HG02852 (cell line): Measurements from ENCODE around the gene GNG10.
"Not testable (repeated sequence)": the region's sequence is repeated elsewhere in the genome, so short reads cannot be mapped to it uniquely, and the experiment has no call there.

Experiments
- ATAC-seq: cut with Tn5 transposase; IDR thresholded peaks from one replicate; pipeline ENCODE4 v1.9.1; 2021; ENCODE audit warnings: mild to moderate bottlenecking, moderate library complexity; ENCODE audit not compliant: unreplicated experiment

Gene GNG10

GRCh38 chr9:111661150-111661801 is at the start of gene GNG10:
Gene GNG10 (plus strand): TSS chr9:111661605. CDS start chr9:111661635, 30 bp downstream.
- ATAC-seq: peak; percentile 91

DNA sequence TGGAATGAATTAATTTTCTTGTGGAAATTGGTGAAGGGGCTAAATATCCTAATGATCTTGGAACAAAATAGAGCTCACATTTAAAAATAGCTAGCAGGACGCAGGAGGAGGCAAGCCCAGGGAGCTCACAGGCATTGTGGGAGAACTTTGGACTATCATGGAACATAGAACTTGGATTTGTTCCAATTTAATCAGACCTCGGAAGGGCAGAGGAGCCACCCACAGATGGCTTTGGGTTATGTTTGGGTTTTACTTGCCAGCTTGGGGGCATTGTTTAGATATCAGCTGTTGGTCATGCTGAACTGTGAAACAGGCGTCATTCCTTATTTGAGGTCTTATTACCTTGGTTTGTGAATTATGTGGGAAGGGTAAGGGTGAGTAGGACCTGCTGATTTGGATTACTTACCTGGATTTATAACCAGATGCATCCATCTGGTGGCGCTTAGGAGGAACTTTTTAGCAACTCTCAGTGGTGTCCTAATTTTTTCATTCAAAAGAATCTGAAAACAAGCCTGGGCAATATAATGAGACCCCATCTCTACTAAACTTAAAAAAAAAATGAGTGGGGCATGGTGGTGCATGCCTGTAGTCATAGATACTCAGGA is 47.9 kb upstream of the GNG10 start:
- no peak for ATAC-seq

- ATAC-seq: no peak
Observed at GRCh38 chr9:111615928-111616327, 45.5 kb upstream of the GNG10 start.

- not testable (repeated sequence) for ATAC-seq
Observed at GRCh38 chr9:111617349-111617748, 44.1 kb upstream of the GNG10 start.

DNA sequence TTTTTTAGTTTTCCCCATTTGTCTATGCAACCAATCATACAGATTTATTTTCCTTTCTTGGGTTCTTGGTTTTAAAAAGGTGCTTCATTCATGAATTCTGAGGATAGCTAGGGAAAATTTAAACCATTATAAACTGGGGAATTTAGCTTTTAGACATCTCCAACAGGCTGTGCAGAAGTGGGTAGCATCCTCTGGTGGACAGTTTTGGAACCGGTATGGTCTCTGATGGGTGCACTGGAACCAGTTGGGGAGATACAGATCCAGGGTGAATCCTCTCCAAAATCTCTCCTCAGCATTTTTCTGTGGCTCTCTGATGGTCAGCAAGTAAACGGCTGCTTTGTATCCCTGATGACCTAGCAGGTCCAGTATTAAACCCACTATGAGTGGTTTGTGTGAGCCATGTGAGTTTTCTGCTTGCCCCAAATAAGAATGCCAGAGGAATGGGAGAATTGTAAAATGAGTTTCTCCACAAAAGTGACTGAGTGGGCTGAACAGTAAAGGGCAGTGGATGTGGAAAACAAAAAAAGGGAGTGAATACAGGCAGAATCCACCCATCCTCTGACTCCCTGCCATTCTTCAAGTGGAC is 39.4 kb upstream of the GNG10 start:
- no peak for ATAC-seq

DNA sequence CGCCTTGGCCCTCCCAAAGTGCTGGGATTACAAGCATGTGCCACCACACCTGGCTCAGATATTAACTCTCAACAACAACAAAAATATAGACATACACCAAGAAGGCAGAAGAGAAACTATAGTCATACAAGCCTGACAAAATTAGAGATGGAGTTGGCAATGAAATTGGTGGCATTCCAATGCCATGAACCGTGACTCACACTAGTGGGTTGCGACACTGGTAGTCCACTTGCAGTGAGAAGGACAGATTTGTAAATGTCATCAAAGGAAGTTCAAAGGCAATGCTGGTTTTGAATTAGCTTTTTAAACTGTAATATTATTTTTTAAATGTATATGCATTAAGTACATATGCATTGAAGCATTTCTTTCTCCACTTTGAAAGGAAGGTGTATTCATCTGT is 38.8 kb upstream of the GNG10 start:
- ATAC-seq: no peak

DNA sequence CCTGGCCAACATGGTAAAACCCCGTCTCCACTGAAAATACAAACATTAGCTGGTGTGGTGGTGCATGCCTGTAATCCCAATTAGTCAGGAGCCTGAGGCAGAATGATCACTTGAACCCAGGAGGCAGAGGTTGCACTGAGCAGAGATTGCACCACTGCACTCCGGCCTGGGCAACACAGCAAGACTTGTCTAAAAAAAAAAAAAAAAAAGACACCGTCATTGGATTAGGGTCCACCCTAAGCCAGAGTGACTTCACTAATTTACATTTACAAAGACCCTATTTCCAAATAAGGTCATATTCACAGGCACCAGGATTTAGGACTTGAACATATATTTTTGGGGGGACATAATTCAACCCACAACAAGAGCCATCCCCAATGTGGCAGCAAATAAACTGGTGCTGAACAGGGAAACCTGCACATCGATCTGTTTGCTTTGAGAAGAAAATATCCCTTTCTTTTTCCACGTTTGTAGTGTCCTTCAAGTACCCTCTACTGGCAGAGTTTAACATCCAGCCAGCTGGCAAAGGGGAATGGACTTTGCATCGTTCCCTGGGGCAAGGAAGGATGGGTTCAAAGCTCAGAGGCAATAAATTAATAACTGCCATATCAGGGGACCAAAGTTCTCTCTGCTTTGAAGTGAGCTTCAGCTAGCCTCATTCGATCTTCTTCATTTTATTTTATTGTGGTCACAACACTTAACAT is 34.0 kb upstream of the GNG10 start:
- ATAC-seq: no peak

DNA sequence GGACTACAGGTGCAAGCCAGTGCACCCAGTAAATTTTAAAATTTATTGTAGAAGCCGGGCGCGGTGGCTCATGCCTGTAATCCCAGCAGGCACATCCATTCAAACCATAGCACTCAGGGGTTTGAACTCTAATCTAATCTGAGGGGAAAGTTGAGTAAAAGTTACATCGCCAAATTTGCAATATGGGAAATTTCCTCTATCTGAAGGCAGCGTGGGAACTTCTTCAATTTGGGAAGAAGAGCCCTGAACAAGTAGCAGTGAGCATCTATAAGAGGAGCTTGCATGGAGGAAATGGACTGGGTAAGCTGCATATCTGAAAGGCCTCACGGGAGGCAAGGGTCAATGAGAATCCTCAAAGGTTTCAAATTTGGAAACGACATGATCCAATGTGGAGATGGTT is 33.0 kb upstream of the GNG10 start:
- ATAC-seq: no peak

DNA sequence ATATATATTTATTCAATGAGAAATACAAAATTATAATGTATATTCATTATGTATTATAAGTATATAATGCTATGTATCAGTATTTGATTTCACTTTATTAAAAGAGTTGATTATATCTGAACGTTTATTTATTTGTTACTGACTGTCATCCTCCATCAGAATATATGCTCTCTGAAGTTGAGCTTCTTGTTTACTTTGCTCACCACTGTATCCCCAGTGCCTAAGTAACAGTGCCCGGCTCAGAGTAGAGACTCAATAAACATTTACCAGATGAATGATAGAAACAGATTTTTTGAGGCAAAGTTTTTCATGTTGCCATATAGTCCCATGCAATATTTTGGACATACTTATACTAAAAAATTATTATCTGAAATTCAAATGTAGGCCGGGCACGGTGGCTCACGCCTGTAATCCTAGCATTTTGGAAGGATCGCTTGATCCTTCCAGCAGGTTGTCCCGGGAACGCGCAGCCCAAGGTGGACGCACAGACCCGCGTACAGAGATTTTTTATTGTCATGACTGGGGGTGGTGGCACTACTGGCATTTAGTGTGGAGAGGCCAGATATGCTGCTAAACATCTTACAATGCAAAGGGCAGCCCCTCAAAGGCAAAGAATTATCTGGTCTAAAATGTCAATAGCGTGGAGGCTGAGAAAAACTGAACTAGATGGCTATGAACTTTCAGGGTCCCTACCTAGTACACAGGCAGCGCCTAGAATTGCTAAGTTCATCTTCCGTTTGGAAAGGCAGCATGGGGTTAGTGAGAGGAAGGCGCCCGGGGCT is 31.0 kb upstream of the GNG10 start:
- ATAC-seq: peak; percentile 33

- ATAC-seq: no peak
Observed at GRCh38 chr9:111630964-111631213, 30.5 kb upstream of the GNG10 start.

GRCh38 chr9:111631214-111631971 is 30.0 kb upstream of the GNG10 start, which contains the start of gene DNAJC25:
Gene DNAJC25 (plus strand): TSS chr9:111631334. CDS start chr9:111631408, 74 bp downstream.
- peak; percentile 97 for ATAC-seq

DNA sequence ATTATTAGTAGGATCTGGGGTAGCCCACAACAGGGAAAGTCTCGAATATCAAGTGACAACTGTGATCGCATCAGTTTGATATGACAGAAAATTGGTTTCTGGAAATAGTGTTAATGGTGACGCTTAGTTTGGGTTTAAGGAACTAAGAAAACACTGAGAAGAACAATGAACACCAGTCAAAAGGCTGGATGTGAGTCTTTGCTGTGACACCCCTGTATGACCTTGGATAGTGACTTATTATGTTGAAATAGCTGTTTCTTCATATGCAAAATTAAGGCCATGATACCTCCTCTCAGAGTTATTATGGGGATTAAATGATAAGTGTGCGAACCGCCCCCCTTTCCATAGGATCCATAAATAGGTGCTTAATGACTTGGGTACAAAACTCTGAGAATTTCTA is 29.3 kb upstream of the GNG10 start:
- ATAC-seq: no peak

DNA sequence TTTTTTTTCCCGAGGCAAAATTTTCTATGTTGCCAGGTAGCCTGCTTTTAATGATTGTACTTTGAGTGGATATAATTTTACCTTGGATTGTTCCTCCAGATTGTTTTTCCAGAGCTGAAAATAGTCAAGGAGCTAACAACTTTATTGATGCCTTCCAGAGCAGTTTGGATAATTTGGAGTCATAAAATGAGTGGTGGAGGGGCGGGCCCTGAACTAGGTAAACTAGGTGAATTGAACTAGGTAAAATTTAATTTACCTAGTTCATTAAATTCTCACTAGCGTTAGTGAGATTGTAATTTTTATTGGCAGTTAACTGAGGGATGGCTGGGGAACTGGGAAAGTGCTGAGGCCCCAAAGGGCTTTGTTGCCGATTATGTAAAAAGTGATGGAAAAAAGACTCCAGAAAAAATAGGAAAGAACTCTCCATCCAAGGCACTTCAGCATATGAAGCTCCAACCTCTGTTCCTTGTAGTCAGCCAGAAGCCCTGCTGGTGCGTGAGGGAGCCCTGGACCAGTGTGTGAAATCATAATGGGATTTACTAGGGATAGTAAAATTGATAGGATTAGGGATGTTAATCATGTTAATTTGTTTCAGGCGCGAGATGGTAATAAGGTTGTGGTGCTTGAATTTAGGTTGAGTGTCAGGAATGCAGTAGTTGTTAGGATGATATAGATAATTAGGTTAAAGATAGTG is 28.6 kb upstream of the GNG10 start:
- no peak for ATAC-seq

DNA sequence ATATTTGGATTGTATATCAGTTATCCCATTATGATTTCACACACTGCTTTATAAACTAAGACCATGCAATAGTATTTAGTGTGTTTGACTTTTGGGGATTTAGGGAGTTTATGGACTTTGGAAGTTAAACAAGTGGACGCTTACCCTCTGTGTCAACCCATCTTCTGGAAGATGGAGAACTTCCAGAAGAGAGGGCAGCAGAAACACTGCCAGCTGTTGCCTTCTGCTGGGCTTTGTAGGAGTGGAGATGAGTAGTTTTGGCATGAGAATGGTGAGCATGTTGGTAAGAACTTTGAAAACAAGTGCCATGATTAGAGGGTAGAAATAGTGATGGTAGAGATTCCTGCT is 28.0 kb upstream of the GNG10 start:
- ATAC-seq: no peak

- no peak for ATAC-seq
Observed at GRCh38 chr9:111634860-111635259, 26.5 kb upstream of the GNG10 start.

DNA sequence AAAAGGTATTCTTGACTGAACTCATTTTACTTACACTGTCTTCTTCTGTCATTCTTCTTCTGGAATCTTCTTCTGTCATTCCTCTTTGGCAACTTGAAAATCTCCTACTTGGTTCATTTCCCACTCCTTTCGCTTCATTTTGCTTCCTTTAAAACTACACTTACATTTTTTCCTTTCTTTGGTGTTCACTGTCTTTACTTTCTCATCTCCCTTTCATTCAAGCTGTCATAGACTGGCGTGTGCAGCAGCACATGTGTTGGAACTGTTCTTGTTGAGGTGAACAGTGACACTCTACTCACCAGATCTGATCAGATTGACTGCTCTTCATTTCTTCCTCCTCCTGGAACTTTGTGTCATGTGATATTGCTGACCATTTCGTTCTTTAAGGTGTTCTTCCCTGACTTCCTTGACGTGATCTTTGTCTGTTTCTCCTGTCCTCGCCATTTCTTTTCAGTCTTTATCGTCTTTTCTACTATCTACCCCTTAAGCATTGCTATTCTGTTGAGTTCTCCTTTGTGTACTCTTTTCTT is 23.9 kb upstream of the GNG10 start:
- ATAC-seq: no peak

- ATAC-seq: no peak
Observed at GRCh38 chr9:111644195-111644772, 17.1 kb upstream of the GNG10 start.

- no peak for ATAC-seq
Observed at GRCh38 chr9:111645806-111646205, 15.6 kb upstream of the GNG10 start.

DNA sequence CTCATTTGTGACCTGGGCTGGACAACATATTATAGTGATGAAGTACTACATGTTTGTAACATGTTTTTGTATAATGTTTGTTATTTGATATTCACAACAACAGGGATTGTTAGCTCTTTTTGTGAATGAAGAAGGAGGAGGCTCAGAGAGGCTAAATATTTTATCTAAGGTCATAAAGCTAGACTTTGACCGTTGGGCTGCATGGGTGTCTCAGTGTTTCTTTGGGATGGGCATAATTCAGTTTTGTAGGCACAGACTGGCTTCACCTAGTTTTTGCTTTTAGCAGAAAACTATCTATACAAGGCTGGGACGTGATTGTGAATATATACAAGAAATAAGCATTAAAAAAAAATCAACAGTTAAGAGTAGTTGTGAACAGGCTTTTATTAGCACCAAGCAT is 15.0 kb upstream of the GNG10 start:
- no peak for ATAC-seq
